Fibroblast of peridontal ligament (primary cell): Measurements from ENCODE around the gene GPC3.
"Not testable (repeated sequence)": the region's sequence is repeated elsewhere in the genome, so short reads cannot be mapped to it uniquely, and the experiment has no call there.

ENCODE experiments used
- DNase-seq: peaks from one replicate; pipeline ENCODE4 v3.0.0-alpha.2; 2010; ENCODE audit errors: extremely low read depth

Gene GPC3

GRCh38 chrX:133888084-133888483 lies 97.3 kb downstream of the GPC3 start:
- not testable (repeated sequence) for DNase-seq

- no peak for DNase-seq
These were observed 100.7 kb downstream of the GPC3 start for GRCh38 chrX:133884430-133885394.

- no peak for DNase-seq
These were observed 103.5 kb downstream of the GPC3 start for GRCh38 chrX:133881893-133882292.

GRCh38 chrX:133881007-133881406 lies 104.4 kb downstream of the GPC3 start:
- no peak for DNase-seq

GRCh38 chrX:133880032-133880443 lies 105.4 kb downstream of the GPC3 start:
- DNase-seq, result no peak

- no peak for DNase-seq
These were observed 106.7 kb downstream of the GPC3 start for GRCh38 chrX:133878710-133879109.

GRCh38 chrX:133876646-133877045 lies 108.7 kb downstream of the GPC3 start:
- no peak for DNase-seq

- DNase-seq, result no peak
These were observed 116.1 kb downstream of the GPC3 start for GRCh38 chrX:133869270-133869669.

GRCh38 chrX:133868682-133869081 lies 116.7 kb downstream of the GPC3 start:
- DNase-seq, result no peak

GRCh38 chrX:133868250-133868649 lies 117.1 kb downstream of the GPC3 start:
- DNase-seq, result no peak

GRCh38 chrX:133865761-133866471 lies 119.5 kb downstream of the GPC3 start:
- DNase-seq, result no peak

- no peak for DNase-seq
These were observed 121.2 kb downstream of the GPC3 start for GRCh38 chrX:133864236-133864635.

GRCh38 chrX:133859860-133860259 lies 125.5 kb downstream of the GPC3 start:
- DNase-seq, result peak; percentile 70

GRCh38 chrX:133859336-133859735 lies 126.1 kb downstream of the GPC3 start:
- DNase-seq, result no peak

GRCh38 chrX:133857640-133858269 lies 127.6 kb downstream of the GPC3 start:
- DNase-seq, result no peak

GRCh38 chrX:133856819-133857218 lies 128.6 kb downstream of the GPC3 start:
- DNase-seq, result no peak

- no peak for DNase-seq
These were observed 131.1 kb downstream of the GPC3 start for GRCh38 chrX:133854290-133854689.

GRCh38 chrX:133852837-133853356 lies 132.5 kb downstream of the GPC3 start:
- DNase-seq, result no peak

GRCh38 chrX:133852401-133852800 lies 133.0 kb downstream of the GPC3 start:
- no peak for DNase-seq

- no peak for DNase-seq
These were observed 135.0 kb downstream of the GPC3 start for GRCh38 chrX:133850399-133850798.

GRCh38 chrX:133849676-133850075 lies 135.7 kb downstream of the GPC3 start:
- DNase-seq, result no peak

GRCh38 chrX:133847340-133847994 lies 137.9 kb downstream of the GPC3 start:
- DNase-seq, result no peak
